HepG2 (cell line): ENCODE measurements around the gene UBAP2.

Experiments used
- CHD4 ChIP-seq: fragments of 200-600 bp; sonication (generic); IDR thresholded peaks from 2 replicates; pipeline ENCODE4 v1.7.0; 2017; ENCODE audit warnings: mild to moderate bottlenecking, low read length, borderline replicate concordance
- CTCF ChIP-seq: sonication (generic); formaldehyde crosslinking; IDR thresholded peaks from 2 replicates; pipeline ENCODE4 v1.5.0; 2020; ENCODE audit warnings: mild to moderate bottlenecking, missing genetic modification reagents, moderate library complexity
- ESRRA ChIP-seq: sonication (generic); formaldehyde crosslinking; IDR thresholded peaks from 2 replicates; pipeline ENCODE4 v1.5.1; 2020; ENCODE audit warnings: mild to moderate bottlenecking, low read depth, missing genetic modification reagents
- JUND ChIP-seq: sonication (generic); formaldehyde crosslinking; IDR thresholded peaks from 2 replicates; pipeline ENCODE4 v1.8.0; 2022; ENCODE audit warnings: mild to moderate bottlenecking, missing genetic modification reagents
- MXD4 ChIP-seq: IDR thresholded peaks from 2 replicates; pipeline ENCODE4 v1.6.1; 2016; ENCODE audit warnings: mild to moderate bottlenecking, missing biosample characterization, missing genetic modification reagents
- PAWR ChIP-seq: sonication (generic); formaldehyde crosslinking; IDR thresholded peaks from 2 replicates; pipeline ENCODE4 v1.4.0; 2020; ENCODE audit warnings: missing genetic modification reagents, mild to moderate bottlenecking, borderline replicate concordance
- POLR2A ChIP-seq, 2 experiments: IDR thresholded peaks; 2 replicates each; pipeline ENCODE4 v1.6.1; 2011; ENCODE audit warnings: low read depth in 2 of 2, low read length in 2 of 2, mild to moderate bottlenecking in 1 of 2, moderate library complexity in 1 of 2; ENCODE audit not compliant: insufficient read depth in 1 of 2
- STAT6 ChIP-seq: sonication (generic); formaldehyde crosslinking; IDR thresholded peaks from 2 replicates; pipeline ENCODE4 v1.4.0; 2020; ENCODE audit warnings: missing genetic modification reagents, mild to moderate bottlenecking, borderline replicate concordance
- ZNF160 ChIP-seq: sonication (generic); formaldehyde crosslinking; IDR thresholded peaks from 2 replicates; pipeline ENCODE4 v1.8.0; 2022; ENCODE audit warnings: mild to moderate bottlenecking, inconsistent platforms, missing genetic modification reagents

- no peak for TF ChIP-seq ZNF160 (CRISPR knock-in tag)
- TF ChIP-seq STAT6 (CRISPR knock-in tag): no peak
- TF ChIP-seq ESRRA (CRISPR knock-in tag): no peak
- TF ChIP-seq CTCF: no peak
- TF ChIP-seq JUND: no peak
- TF ChIP-seq MXD4: no peak
- TF ChIP-seq CHD4: no peak
- TF ChIP-seq PAWR (CRISPR knock-in tag): no peak
- peak in 1 of 2 experiments; percentile 35; a peak in 1 of 4 replicates for TF ChIP-seq POLR2A (IDR thresholded peaks at IDR 0.05; ENCODE audit: insufficient read depth in 1 of 2, low read depth in 2 of 2, low read length in 2 of 2)
Measured at GRCh38 chr9:33923079-33923478, 125.6 kb downstream of the UBAP2 start.
